ENCODE measurements around the gene SPTAN1. TPM values are rescaled to one million over a fixed set of nuclear protein-coding genes. Genes with fewer than 3 reads are reported as not detected.

The SPTAN1 gene
- total and polyA plus RNA-seq, 2 experiments from 2014 or later, result 108 to 195 TPM

- peaks cover 57% of the 10 kb centered on the region for H3K4me1 ChIP-seq (ENCODE audit: insufficient read depth)
- H3K4me1 Mint-ChIP-seq, result peaks cover 26% of the 10 kb centered on the region
- ATAC-seq, result peak; percentile 37
These were observed 1.9 kb downstream of the SPTAN1 start for GRCh38 chr9:128554155-128554862.

GRCh38 chr9:128555180-128555721, 2.9 kb downstream of the SPTAN1 start:
- DNase-seq (ENCODE audit: low spot score), result peak; percentile 89
- peaks cover 74% of the 10 kb centered on the region for H3K79me2 ChIP-seq (replicated peaks; ENCODE audit: insufficient read depth)
- H2AFZ ChIP-seq, result no peak overlapping the region
- peaks cover 56% of the 10 kb centered on the region for H3K4me1 ChIP-seq (ENCODE audit: insufficient read depth)
- peak overlapping the region; percentile 34 for H3K27ac ChIP-seq (ENCODE audit: low read depth)
- Mint-ChIP-seq H3K4me1 (peaks cover 23% of the 10 kb centered on the region), H3K27me3 (ENCODE audit: insufficient read depth, low read depth, poor library complexity) (peaks cover under 1% of the 10 kb centered on the region), H3K9me3 (no peaks in the 10 kb centered on the region), H3K27ac (no peak overlapping the region), H3K36me3 (ENCODE audit: low read depth) (no peaks in the 10 kb centered on the region; the same call in 2 of the 3 replicates), H3K4me3 (no peak overlapping the region)
- no peaks in the 10 kb centered on the region for H3K9me2 ChIP-seq (ENCODE audit: insufficient read depth)
- ATAC-seq, result peak; percentile 4; the same call in 1 of the 3 replicates
- no peaks in the 10 kb centered on the region; the same call in 1 of the 2 replicates for H3K36me3 ChIP-seq (ENCODE audit: insufficient read depth)
- H3K27me3 ChIP-seq (ENCODE audit: insufficient read depth), result 0 out of 2 replicates have a peak, but pooled peaks cover 3% of the 10 kb centered on the region
- peak overlapping the region; percentile 84 for H3K4me3 ChIP-seq
- TF ChIP-seq ETS1 (IDR thresholded peaks at IDR 0.05), result no peak
- no peak for TF ChIP-seq ZNF462 (CRISPR knock-in tag; IDR thresholded peaks at IDR 0.05)
- TF ChIP-seq POLR2AphosphoS5 (IDR thresholded peaks at IDR 0.05; ENCODE audit: low read depth), result no peak
- no peak for TF ChIP-seq NANOG (IDR thresholded peaks at IDR 0.05; ENCODE audit: borderline replicate concordance)
- H3K4me2 ChIP-seq, result peak overlapping the region; percentile 77
- H4K20me1 ChIP-seq (replicated peaks; ENCODE audit: insufficient read depth), result peaks cover 16% of the 10 kb centered on the region
- peaks cover 10% of the 10 kb centered on the region for H3F3A ChIP-seq (replicated peaks; ENCODE audit: low read depth)

More at GRCh38 chr9:128554155-128554862, 1.9 kb downstream of the SPTAN1 start:
- Mint-ChIP-seq H3K27me3 (ENCODE audit: insufficient read depth, low read depth, poor library complexity) (peaks cover 3% of the 10 kb centered on the region), H3K4me3 (no peak overlapping the region), H3K9me3 (no peaks in the 10 kb centered on the region), H3K36me3 (ENCODE audit: low read depth) (no peaks in the 10 kb centered on the region; the same call in 2 of the 3 replicates), H3K27ac (no peak overlapping the region)
- H2AFZ ChIP-seq, result no peak overlapping the region
- peaks cover 64% of the 10 kb centered on the region for H3K79me2 ChIP-seq (replicated peaks; ENCODE audit: insufficient read depth)
- peak overlapping the region; percentile 34 for H3K27ac ChIP-seq (ENCODE audit: low read depth)
- H3K27me3 ChIP-seq (ENCODE audit: insufficient read depth), result peaks cover 12% of the 10 kb centered on the region; the same call in 1 of the 2 replicates
- H3K4me3 ChIP-seq, result peak overlapping the region; percentile 84
- no peaks in the 10 kb centered on the region for H3K9me2 ChIP-seq (ENCODE audit: insufficient read depth)
- no peaks in the 10 kb centered on the region; the same call in 1 of the 2 replicates for H3K36me3 ChIP-seq (ENCODE audit: insufficient read depth)
- H3K4me2 ChIP-seq, result peak overlapping the region; percentile 77
- peaks cover 10% of the 10 kb centered on the region for H3F3A ChIP-seq (replicated peaks; ENCODE audit: low read depth)
- TF ChIP-seq CTCF (conservative IDR thresholded peaks at IDR 0.05; ENCODE audit: low read depth in 2 of 2) (0 out of 4 replicates have a peak, but pooled peaks have one; percentile 0 to 11), ZNF331 (CRISPR knock-in tag; IDR thresholded peaks at IDR 0.05; ENCODE audit: low read depth) (no peak), CREB1 (CRISPR knock-in tag; IDR thresholded peaks at IDR 0.05; ENCODE audit: low read depth) (0 out of 2 replicates have a peak, but pooled peaks have one; percentile 12)
- DNase-seq (ENCODE audit: low spot score), result peak; percentile 88
- peaks cover 16% of the 10 kb centered on the region for H4K20me1 ChIP-seq (replicated peaks; ENCODE audit: insufficient read depth)
